Measurements from ENCODE around the gene GMNC.
"Not testable (repeated sequence)": the region's sequence is repeated elsewhere in the genome, so short reads cannot be mapped to it uniquely, and the experiment has no call there.

The GMNC gene
- total RNA-seq, result 0 reads per million in 2 donors

GRCh38 chr3:190862209-190863118 lies at the start of gene GMNC:
Gene GMNC, minus strand, starts transcription at chr3:190862694. Its CDS starts 79 bp downstream, at chr3:190862615.
- peak in 1 of 5 experiments; percentile 72 for DNase-seq

GRCh38 chr3:190911382-190911781 lies 48.9 kb upstream of the GMNC start:
- no peak for DNase-seq

- DNase-seq, result no peak
Measured at GRCh38 chr3:190909908-190910307, 47.4 kb upstream of the GMNC start.

GRCh38 chr3:190903156-190903555 lies 40.7 kb upstream of the GMNC start:
- DNase-seq, result no peak

GRCh38 chr3:190902292-190902691 lies 39.8 kb upstream of the GMNC start:
- DNase-seq, result no peak

GRCh38 chr3:190892395-190892902 lies 30.0 kb upstream of the GMNC start:
- no peak for DNase-seq

GRCh38 chr3:190886945-190887344 lies 24.5 kb upstream of the GMNC start:
- no peak for DNase-seq

GRCh38 chr3:190883973-190884832 lies 21.7 kb upstream of the GMNC start:
- DNase-seq, result peak in 1 of 5 experiments; percentile 31

GRCh38 chr3:190883141-190883540 lies 20.6 kb upstream of the GMNC start:
- DNase-seq, result no peak

- DNase-seq, result peak in 1 of 5 experiments; percentile 6
Measured at GRCh38 chr3:190877925-190878324, 15.4 kb upstream of the GMNC start.

GRCh38 chr3:190876433-190876832 lies 13.9 kb upstream of the GMNC start:
- not testable (repeated sequence) for DNase-seq

GRCh38 chr3:190875061-190875460 lies 12.6 kb upstream of the GMNC start:
- not testable (repeated sequence) for DNase-seq

- DNase-seq, result no peak
Measured at GRCh38 chr3:190870127-190870526, 7.6 kb upstream of the GMNC start.

- DNase-seq, result no peak
Measured at GRCh38 chr3:190867071-190867470, 4.6 kb upstream of the GMNC start.

- no peak for DNase-seq
Measured at GRCh38 chr3:190865828-190866227, 3.3 kb upstream of the GMNC start.

- DNase-seq, result no peak
Measured at GRCh38 chr3:190865419-190865818, 2.9 kb upstream of the GMNC start.

GRCh38 chr3:190864002-190864401 lies 1.5 kb upstream of the GMNC start:
- no peak for DNase-seq

- DNase-seq, result peak in 1 of 5 experiments; percentile 4
Measured at GRCh38 chr3:190863119-190863465, 598 bp upstream of the GMNC start.

- DNase-seq, result no peak
Measured at GRCh38 chr3:190860521-190860920, 2.0 kb downstream of the GMNC start.

- DNase-seq, result no peak
Measured at GRCh38 chr3:190855151-190855550, 7.3 kb downstream of the GMNC start.

GRCh38 chr3:190854062-190854461 lies 8.4 kb downstream of the GMNC start:
- DNase-seq, result no peak

GRCh38 chr3:190853464-190853863 lies 9.0 kb downstream of the GMNC start:
- no peak for DNase-seq

GRCh38 chr3:190849607-190850006 lies 12.9 kb downstream of the GMNC start:
- no peak for DNase-seq

Data from T-helper 2 cell (primary cell).